GM12892 (cell line): ENCODE measurements around the gene ELMO3.
A peak's percentile ranks its signal among the peaks of the same experiment; 100 is the strongest.

Experiments
- DNase-seq: peaks from one replicate; pipeline ENCODE4 v3.0.0; 2011; ENCODE audit not compliant: insufficient read length
- FAIRE-seq: peaks from 2 replicates; lab custom pipeline; 2011; peaks lifted over from hg19 to GRCh38; lab: Jason Lieb, UNC
- POLR2A ChIP-seq: IDR thresholded peaks from 2 replicates; pipeline ENCODE4 v1.6.1; 2011; ENCODE audit warnings: low read depth, low read length, control low read depth
- POLR2AphosphoS5 ChIP-seq: IDR thresholded peaks from 2 replicates; pipeline ENCODE4 v1.6.1; 2011; ENCODE audit warnings: low read depth, low read length, control low read depth
- TAF1 ChIP-seq: IDR thresholded peaks from 2 replicates; pipeline ENCODE4 v1.6.1; 2011; ENCODE audit warnings: low read depth, mild to moderate bottlenecking, control low read depth, low read length, borderline replicate concordance

Gene ELMO3

GRCh38 chr16:67233596-67233995 lies 34.7 kb downstream of the ELMO3 start:
- FAIRE-seq (no peak), DNase-seq (no peak)
- TF ChIP-seq TAF1, result no peak
- TF ChIP-seq POLR2A, result no peak
- no peak for TF ChIP-seq POLR2AphosphoS5

GRCh38 chr16:67234180-67234597 lies 35.3 kb downstream of the ELMO3 start:
- 0 out of 2 replicates have a peak, but pooled peaks have one; percentile 29 for TF ChIP-seq POLR2AphosphoS5
- peak; percentile 36; the same call in 1 of the 2 replicates for TF ChIP-seq POLR2A
- no peak for TF ChIP-seq TAF1

GRCh38 chr16:67235816-67236562 lies 37.1 kb downstream of the ELMO3 start:
- DNase-seq (no peak), FAIRE-seq (no peak)
- TF ChIP-seq POLR2A, result 0 out of 2 replicates have a peak, but pooled peaks have one; percentile 20
- TF ChIP-seq TAF1, result no peak

More at GRCh38 chr16:67234180-67234597, 35.3 kb downstream of the ELMO3 start:
- no peak for DNase-seq
- FAIRE-seq, result no peak

DNA sequence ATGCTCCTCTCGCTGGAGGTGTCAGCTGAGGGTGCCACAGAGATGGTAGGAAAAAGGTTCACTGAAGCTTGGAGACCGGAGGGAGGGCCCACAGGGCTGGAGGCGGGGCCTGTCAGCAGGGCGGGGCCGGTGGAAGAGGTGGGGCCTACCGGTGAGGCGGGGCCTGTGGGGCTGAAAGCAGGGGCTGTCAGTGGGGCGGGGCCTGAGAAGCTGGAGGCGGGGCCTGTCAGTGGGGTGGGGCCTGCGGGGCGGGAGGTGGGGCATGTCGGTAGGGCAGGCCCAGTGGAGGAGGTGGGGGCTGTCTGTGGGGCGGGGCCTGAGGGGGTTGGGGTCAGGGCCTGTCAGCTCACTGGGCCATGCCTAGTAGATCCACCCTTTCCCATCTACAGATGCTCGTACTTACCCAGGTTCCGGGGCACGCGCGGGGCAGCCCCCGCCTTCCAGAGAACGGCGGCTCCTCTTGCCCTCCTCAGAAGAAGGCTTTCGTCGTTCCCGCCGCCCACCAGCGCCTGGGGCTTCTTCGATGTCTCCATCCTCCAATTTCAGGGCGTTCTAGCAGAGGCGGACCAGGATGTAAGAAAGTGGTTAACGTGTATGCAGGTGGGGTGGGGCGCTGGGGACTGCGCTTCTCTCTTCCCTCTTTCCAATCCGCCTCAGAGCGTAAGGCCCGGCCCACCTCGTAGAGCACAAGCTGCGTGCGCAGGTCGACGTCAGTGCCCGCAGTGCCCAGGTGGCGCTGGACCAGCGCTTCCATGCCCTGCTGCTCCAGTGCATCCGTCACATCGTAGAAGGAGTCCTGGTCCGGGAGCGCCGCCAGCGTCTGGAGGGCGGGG lies 37.8 kb downstream of the ELMO3 start:
- DNase-seq (peak; percentile 84), FAIRE-seq (peak; percentile 70)
- TF ChIP-seq TAF1 (no peak), POLR2AphosphoS5 (no peak), POLR2A (no peak)

DNA sequence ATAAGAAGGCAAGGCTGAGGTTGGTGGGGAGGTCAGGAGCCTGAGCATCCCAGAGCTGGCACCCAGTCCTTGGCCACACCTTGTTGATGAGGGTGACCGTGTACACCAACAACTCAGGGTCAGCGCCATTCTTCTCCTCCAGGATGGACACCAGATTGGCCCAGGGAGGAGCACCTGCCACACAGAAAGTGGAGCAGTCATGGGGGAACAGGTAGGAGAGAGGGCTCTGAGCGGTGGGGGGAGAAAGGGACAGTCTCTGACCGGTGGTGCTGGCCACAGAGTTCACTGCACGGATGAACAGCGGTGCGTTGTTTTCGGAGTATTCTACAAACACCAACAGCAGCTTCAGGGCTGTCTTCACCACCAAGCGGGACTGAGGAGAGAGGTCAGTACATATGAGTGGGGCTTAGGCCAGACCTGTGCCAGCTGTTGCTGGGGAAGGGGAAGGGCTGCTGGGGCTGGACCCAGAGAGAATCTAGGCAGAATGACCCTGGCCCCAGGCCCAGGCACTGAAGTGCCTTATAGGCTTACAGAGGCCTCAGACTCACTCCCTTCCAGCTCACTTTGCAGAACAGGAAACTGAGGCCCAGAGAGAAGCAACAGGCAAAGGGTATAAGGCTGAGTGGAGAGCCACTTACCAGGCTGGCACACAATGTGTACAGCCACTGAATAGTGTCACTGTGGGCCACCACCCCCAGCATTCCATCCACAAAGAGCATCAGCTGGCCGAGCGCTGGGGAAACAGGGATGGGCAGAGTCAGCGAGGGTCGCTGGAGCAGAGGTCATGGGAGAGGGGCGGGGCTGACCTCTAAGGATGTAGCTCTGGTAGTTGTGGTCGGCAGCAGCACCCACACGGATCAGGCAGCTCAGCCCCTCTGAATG lies 38.7 kb downstream of the ELMO3 start:
- DNase-seq (no peak), FAIRE-seq (no peak)
- TF ChIP-seq TAF1, result no peak
- TF ChIP-seq POLR2A, result no peak
- no peak for TF ChIP-seq POLR2AphosphoS5

DNA sequence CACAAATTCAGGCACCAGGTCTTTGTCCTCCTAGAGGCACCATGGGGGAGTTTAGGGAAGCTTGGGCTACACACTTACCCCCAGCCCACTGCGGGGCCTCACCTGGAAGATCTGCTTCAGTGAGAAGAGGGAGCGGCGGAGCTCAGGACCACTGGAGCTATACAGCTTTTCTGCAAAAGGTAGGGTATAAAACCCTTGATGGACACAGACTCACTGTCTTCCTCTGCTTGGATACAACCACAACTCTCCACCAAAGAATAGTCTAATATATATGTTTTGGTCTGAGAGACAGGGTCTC lies 39.3 kb downstream of the ELMO3 start:
- DNase-seq, result no peak
- no peak for FAIRE-seq
- no peak for TF ChIP-seq TAF1
- no peak for TF ChIP-seq POLR2A
- TF ChIP-seq POLR2AphosphoS5, result no peak

DNA sequence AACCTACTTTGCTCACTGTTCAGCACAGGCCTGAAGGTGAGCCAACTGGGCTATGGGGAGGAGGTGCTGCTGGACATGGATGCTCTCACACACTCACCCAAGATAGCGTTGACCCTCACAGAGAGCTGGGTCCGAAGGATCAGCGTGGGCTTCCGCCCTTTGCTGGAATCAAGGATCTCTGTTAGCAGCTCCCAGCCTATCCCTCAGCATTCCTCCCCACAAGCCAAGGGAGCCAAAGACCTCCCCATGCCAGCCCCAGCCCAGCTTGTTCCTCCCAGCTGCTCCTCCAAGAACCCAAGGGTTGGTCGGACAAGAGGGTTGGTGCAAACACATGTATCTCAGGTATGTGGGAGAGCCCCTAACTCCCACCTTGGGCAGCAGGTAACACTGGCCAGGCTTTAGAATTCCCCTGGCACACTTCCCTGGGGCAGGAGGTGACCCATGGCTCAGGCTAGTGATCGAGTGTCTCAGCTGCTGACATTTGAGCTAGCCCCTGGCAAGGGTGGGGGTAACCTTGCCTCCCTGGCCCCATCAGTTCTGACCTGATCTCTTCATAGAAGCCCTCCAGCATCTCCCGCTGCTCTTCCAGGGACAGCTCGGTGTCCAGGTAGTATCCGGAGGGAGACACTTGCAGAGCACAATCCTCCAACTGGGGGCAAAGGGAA lies 40.0 kb downstream of the ELMO3 start:
- DNase-seq, result no peak
- TF ChIP-seq POLR2A (no peak), TAF1 (no peak), POLR2AphosphoS5 (no peak)
- no peak for FAIRE-seq

DNA sequence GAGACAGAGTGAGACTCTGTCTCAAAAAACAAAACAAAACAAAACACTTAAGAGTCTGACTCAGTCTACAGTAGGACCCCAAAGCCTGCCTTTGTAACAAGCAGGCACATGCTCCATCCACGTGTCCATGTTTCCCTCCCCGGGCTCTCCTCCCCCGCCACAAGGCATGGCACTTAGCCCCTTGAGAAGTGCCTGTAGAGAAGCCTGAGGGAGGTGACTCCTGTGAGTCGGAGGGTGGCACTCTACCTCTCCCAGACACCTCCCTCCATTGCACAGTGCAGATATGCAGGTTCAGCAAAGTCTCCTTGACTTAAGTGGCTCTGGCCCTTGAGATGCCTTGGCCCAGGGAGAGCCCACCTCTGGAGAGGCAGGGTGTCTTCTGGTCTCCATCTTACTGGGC lies 41.6 kb downstream of the ELMO3 start:
- TF ChIP-seq TAF1 (no peak), POLR2AphosphoS5 (no peak)
- no peak for DNase-seq
- no peak for FAIRE-seq

- DNase-seq (no peak), FAIRE-seq (no peak)
- TF ChIP-seq POLR2A, result no peak
- no peak for TF ChIP-seq TAF1
These were observed 42.3 kb downstream of the ELMO3 start for GRCh38 chr16:67241008-67241900.
